Neutrophil (primary cell): ENCODE measurements around the gene XDH.

ENCODE experiments used
- H3K27ac ChIP-seq: fragments of 200-600 bp; sonication (generic); 2 replicates; pipeline ENCODE4 v1.5.1; 2016; ENCODE audit warnings: mild to moderate bottlenecking, moderate library complexity
- H3K27me3 ChIP-seq: fragments of 200-600 bp; sonication (generic); 2 replicates; pipeline ENCODE4 v1.6.0; 2016; ENCODE audit warnings: mild to moderate bottlenecking
- H3K36me3 ChIP-seq: fragments of 200-600 bp; sonication (generic); 2 replicates; pipeline ENCODE4 v1.5.1; 2017
- H3K4me1 ChIP-seq, 2 experiments: fragments of 200-600 bp in 1 of 2; sonication (generic) in 1 of 2; 1 replicate in 1 of 2; 2 replicates in 1 of 2; pipeline versions ENCODE4 v1.5.1 to v1.6.1; 2013 to 2016; ENCODE audit warnings: low read depth in 1 of 2, low read length in 1 of 2, mild to moderate bottlenecking in 1 of 2, moderate library complexity in 1 of 2; ENCODE audit not compliant: control insufficient read depth in 1 of 2, insufficient read depth in 1 of 2
- H3K4me3 ChIP-seq, 2 experiments: fragments of 200-600 bp in 1 of 2; sonication (generic) in 1 of 2; 1 replicate in 1 of 2; 2 replicates in 1 of 2; pipeline ENCODE4 v1.5.1; 2013 to 2016; ENCODE audit warnings: low read depth in 1 of 2, low read length in 1 of 2, mild to moderate bottlenecking in 1 of 2, moderate library complexity in 1 of 2
- H3K9me3 ChIP-seq: fragments of 200-600 bp; sonication (generic); 2 replicates; pipeline ENCODE4 v1.5.1; 2016
- CTCF ChIP-seq: fragments of 200-600 bp; sonication (generic); IDR thresholded peaks from 2 replicates; pipeline ENCODE4 v1.5.1; 2016; ENCODE audit warnings: antibody characterized with exemption

Gene XDH

GRCh38 chr2:31337197-31337596 lies 77.3 kb downstream of the XDH start:
- Histone ChIP-seq H3K27me3 (no peaks in the 10 kb centered on the region), H3K9me3 (no peaks in the 10 kb centered on the region), H3K4me1 (peaks cover 8 to 11% of the 10 kb centered on the region in 2 experiments), H3K27ac (no peak overlapping the region), H3K36me3 (no peaks in the 10 kb centered on the region), H3K4me3 (no peak overlapping the region)
- TF ChIP-seq CTCF = no peak

DNA sequence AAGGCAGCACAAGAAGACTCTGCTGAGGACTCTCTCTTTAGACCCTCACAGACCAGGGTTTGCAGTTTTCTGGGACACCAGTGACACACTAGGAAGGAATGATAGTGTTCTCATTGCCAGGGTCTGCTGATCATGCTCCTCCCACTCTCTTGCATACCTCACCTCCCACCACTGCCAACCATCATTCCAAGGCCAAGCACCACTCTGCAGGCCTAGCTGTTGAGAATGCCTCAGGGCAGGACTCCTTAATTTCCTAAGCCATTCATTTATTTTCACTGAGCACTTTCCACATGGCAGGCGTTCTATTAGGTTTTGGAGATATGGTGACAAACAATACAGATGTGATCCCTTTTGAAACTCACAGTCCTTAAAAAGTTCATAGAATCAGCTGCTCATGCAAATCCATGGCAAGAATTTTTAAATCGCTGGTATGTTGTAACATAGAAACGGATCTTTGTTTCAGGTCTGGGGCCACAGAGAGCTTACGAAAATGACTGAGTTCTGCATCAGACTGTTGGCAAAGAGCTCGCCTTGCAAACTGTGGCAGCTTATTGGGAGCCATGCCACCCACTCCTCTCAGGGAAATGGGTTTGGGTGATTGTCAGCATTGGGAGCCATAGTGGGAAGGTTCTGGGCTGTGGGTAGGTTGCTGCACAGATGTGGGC lies 78.5 kb downstream of the XDH start:
- peaks cover 8 to 11% of the 10 kb centered on the region in 2 experiments for H3K4me1 ChIP-seq
- no peak overlapping the region for H3K4me3 ChIP-seq
- no peak overlapping the region for H3K27ac ChIP-seq
- H3K27me3 ChIP-seq = no peaks in the 10 kb centered on the region
- H3K9me3 ChIP-seq = no peaks in the 10 kb centered on the region
- TF ChIP-seq CTCF = no peak
- H3K36me3 ChIP-seq = no peaks in the 10 kb centered on the region

- peaks cover 8 to 11% of the 10 kb centered on the region in 2 experiments for H3K4me1 ChIP-seq
- no peak overlapping the region for H3K27ac ChIP-seq
- H3K9me3 ChIP-seq = no peaks in the 10 kb centered on the region
- H3K36me3 ChIP-seq = no peaks in the 10 kb centered on the region
- no peak for TF ChIP-seq CTCF
- H3K4me3 ChIP-seq = no peak overlapping the region
- no peaks in the 10 kb centered on the region for H3K27me3 ChIP-seq
These were observed 80.1 kb downstream of the XDH start for GRCh38 chr2:31334311-31335026.

GRCh38 chr2:31333527-31334183 lies 80.9 kb downstream of the XDH start:
- H3K4me3 ChIP-seq = no peak overlapping the region
- no peaks in the 10 kb centered on the region for H3K36me3 ChIP-seq
- H3K27ac ChIP-seq = no peak overlapping the region
- H3K4me1 ChIP-seq = peaks cover 8 to 11% of the 10 kb centered on the region in 2 experiments
- no peaks in the 10 kb centered on the region for H3K27me3 ChIP-seq
- H3K9me3 ChIP-seq = no peaks in the 10 kb centered on the region
- TF ChIP-seq CTCF = peak; percentile 84

DNA sequence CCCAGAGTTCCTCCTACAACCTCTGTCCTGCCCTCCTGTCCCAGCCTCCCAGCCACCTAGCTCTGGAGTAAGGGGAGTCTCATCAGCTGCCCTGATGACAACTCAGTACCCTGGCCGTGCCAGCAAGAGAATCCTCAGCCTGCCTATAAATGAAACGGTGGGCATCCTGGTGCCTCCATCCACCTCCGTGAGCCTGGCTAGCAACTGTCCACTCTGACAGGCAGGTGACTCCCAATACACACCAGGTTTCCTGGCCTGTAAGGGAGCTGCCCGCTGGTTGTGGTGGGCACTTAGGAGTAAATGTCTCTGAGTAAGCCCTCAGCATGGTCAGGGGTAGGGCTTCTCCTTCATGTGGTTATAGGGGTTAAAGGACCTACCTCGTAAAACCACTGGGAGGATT lies 81.5 kb downstream of the XDH start:
- TF ChIP-seq CTCF = no peak
- H3K4me3 ChIP-seq = no peak overlapping the region
- no peak overlapping the region for H3K27ac ChIP-seq
- no peaks in the 10 kb centered on the region for H3K36me3 ChIP-seq
- no peaks in the 10 kb centered on the region for H3K27me3 ChIP-seq
- peaks cover 8 to 11% of the 10 kb centered on the region in 2 experiments for H3K4me1 ChIP-seq
- no peaks in the 10 kb centered on the region for H3K9me3 ChIP-seq
